ENCODE results near the gene STXBP5L.

STXBP5L gene

GRCh38 chr3:120931593-120931992 lies 23.6 kb downstream of the STXBP5L start:
- no peak for TF ChIP-seq GATA3 (IDR thresholded peaks at IDR 0.05; ENCODE audit: low read depth, low read length)
- TF ChIP-seq GATA2 (IDR thresholded peaks at IDR 0.05; ENCODE audit: low read depth, low read length), result no peak

DNA sequence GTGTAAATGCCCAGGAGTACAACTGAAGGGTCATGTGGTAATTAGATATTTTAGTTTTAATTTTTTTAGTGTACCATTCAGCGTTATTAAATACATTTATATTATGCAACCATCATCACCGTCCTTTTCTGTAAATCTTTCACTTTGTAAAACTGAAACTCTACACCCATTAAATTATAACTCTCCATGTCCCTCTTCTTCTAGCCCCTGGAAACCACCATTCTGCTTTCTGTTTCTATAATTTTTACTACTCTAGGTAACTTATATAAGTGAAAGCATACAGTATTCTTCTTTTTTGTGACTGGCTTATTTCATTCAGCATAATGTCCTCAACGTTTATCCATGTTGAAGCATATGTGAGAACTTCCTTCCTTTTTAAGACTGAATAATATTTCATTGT lies 48.1 kb downstream of the STXBP5L start:
- no peak for TF ChIP-seq GATA2 (IDR thresholded peaks at IDR 0.05; ENCODE audit: low read depth, low read length)
- no peak for TF ChIP-seq GATA3 (IDR thresholded peaks at IDR 0.05; ENCODE audit: low read depth, low read length)

- TF ChIP-seq GATA3 (IDR thresholded peaks at IDR 0.05; ENCODE audit: low read depth, low read length), result no peak
Measured at GRCh38 chr3:120982608-120983320, 74.8 kb downstream of the STXBP5L start.

- no peak for TF ChIP-seq GATA2 (IDR thresholded peaks at IDR 0.05; ENCODE audit: low read depth, low read length)
- TF ChIP-seq GATA3 (IDR thresholded peaks at IDR 0.05; ENCODE audit: low read depth, low read length), result no peak
Measured at GRCh38 chr3:120983321-120983665, 75.3 kb downstream of the STXBP5L start.

GRCh38 chr3:120983841-120984240 lies 75.8 kb downstream of the STXBP5L start:
- no peak for TF ChIP-seq GATA2 (IDR thresholded peaks at IDR 0.05; ENCODE audit: low read depth, low read length)
- no peak for TF ChIP-seq GATA3 (IDR thresholded peaks at IDR 0.05; ENCODE audit: low read depth, low read length)

DNA sequence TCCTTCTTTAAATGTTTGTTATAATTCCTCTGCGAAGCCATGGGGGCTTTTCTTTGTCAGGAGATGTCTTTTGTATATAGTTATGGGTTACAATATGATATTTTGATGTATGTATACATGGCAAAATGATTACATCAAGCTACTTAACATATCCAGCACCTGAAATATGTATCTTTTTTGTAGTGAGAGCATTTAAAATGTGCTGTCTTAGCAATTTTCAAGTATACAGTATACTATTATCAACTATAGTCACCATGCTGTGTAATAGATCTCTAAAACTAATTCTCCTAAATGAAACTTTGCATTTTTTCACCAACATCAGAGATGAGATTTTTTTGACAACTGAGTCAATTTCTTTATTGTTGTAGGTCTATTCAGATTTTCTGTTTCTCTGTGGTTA lies 77.2 kb downstream of the STXBP5L start:
- TF ChIP-seq GATA3 (IDR thresholded peaks at IDR 0.05; ENCODE audit: low read depth, low read length) (no peak), GATA2 (IDR thresholded peaks at IDR 0.05; ENCODE audit: low read depth, low read length) (no peak)

GRCh38 chr3:120988994-120989393 lies 81.0 kb downstream of the STXBP5L start:
- TF ChIP-seq GATA3 (IDR thresholded peaks at IDR 0.05; ENCODE audit: low read depth, low read length), result no peak

DNA sequence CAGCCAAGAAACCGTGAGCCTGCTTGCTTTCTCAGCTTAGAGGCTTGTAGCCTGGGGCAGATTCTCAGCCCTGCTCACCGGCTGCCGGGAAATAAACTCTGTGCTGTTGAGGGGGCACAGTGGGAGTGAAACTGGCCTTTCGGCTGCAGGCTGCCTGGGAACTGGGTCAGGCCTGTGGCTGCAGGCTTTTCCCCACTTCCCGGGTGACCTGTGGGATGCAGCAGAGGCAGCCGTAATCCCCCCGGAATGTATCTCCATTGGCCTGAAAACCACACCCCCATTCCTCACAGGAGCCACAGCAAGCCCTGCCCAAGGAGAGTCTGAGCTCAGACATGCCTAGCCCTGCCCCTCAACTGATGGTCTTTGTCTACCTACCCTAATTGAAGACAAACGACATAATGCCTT lies 110.9 kb downstream of the STXBP5L start:
- TF ChIP-seq GATA2 (IDR thresholded peaks at IDR 0.05; ENCODE audit: low read depth, low read length), result no peak
- no peak for TF ChIP-seq GATA3 (IDR thresholded peaks at IDR 0.05; ENCODE audit: low read depth, low read length)

DNA sequence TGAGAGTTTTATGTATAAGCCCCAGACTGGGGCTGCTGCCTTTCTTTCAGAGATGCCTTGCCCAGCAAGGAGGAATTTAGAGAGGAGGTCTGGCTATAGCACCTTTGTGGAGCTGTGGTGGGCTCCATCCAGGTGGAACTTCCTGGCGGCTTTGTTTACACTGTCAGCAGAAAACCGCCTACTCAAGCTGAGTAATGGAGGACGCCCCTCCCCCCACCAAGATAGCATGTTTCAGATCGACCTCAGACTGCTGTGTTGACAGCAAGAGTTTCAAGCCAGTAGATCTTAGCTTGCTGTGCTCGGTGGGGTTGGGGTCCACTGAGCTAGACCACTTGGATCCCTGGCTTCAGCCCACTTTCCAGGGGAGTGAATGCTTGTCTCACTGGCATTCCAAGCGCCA lies 155.6 kb downstream of the STXBP5L start:
- TF ChIP-seq GATA2 (IDR thresholded peaks at IDR 0.05; ENCODE audit: low read depth, low read length) (no peak), GATA3 (IDR thresholded peaks at IDR 0.05; ENCODE audit: low read depth, low read length) (no peak)

- TF ChIP-seq GATA3 (IDR thresholded peaks at IDR 0.05; ENCODE audit: low read depth, low read length) (no peak), GATA2 (IDR thresholded peaks at IDR 0.05; ENCODE audit: low read depth, low read length) (no peak)
Measured at GRCh38 chr3:121064121-121064520, 156.1 kb downstream of the STXBP5L start.

DNA sequence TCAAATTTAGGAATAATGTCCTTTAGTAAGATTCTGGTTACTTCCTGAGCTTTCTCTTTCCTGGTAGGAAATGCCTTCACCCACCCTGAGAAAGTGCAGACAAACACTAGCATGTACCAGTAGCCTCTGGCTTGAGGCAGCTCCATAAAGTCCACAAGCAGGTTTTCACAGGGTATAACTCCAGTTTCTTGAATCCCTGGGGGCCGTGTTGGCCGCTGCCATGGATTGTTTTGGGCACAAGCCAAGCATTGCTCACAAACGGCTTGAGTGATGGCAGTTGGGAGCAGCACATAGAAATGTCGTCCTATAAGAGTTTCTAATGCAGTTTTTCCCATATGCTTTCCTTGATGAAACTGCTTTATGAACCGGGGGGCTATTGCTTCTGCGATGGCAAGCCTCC lies 164.1 kb downstream of the STXBP5L start:
- no peak for TF ChIP-seq GATA3 (IDR thresholded peaks at IDR 0.05; ENCODE audit: low read depth, low read length)
- TF ChIP-seq GATA2 (IDR thresholded peaks at IDR 0.05; ENCODE audit: low read depth, low read length), result no peak

- TF ChIP-seq GATA2 (IDR thresholded peaks at IDR 0.05; ENCODE audit: low read depth, low read length), result no peak
- TF ChIP-seq GATA3 (IDR thresholded peaks at IDR 0.05; ENCODE audit: low read depth, low read length), result no peak
Measured at GRCh38 chr3:121073011-121073410, 165.0 kb downstream of the STXBP5L start.

DNA sequence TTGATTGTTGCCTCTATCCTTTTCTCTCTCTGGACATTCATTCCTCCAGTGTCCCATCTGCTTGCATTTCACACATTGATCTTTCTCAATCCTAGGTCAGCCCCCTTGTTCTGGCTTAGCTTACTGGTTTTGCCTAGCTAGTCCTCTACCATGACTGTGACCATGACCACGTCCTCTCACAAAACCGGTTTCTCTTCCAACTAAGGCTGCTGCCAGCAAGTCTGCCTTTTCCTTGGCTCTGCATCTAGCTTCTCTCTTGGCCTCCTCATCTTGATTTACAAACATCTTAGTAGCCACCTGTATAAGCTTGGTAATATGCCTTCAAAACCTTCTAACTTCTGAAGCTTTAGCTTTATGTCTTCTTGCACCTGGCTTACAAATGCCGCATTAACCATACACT lies 167.2 kb downstream of the STXBP5L start:
- TF ChIP-seq GATA2 (IDR thresholded peaks at IDR 0.05; ENCODE audit: low read depth, low read length) (no peak), GATA3 (IDR thresholded peaks at IDR 0.05; ENCODE audit: low read depth, low read length) (no peak)

GRCh38 chr3:121096953-121097352 lies 188.9 kb downstream of the STXBP5L start:
- no peak for TF ChIP-seq GATA2 (IDR thresholded peaks at IDR 0.05; ENCODE audit: low read depth, low read length)
- TF ChIP-seq GATA3 (IDR thresholded peaks at IDR 0.05; ENCODE audit: low read depth, low read length), result no peak

DNA sequence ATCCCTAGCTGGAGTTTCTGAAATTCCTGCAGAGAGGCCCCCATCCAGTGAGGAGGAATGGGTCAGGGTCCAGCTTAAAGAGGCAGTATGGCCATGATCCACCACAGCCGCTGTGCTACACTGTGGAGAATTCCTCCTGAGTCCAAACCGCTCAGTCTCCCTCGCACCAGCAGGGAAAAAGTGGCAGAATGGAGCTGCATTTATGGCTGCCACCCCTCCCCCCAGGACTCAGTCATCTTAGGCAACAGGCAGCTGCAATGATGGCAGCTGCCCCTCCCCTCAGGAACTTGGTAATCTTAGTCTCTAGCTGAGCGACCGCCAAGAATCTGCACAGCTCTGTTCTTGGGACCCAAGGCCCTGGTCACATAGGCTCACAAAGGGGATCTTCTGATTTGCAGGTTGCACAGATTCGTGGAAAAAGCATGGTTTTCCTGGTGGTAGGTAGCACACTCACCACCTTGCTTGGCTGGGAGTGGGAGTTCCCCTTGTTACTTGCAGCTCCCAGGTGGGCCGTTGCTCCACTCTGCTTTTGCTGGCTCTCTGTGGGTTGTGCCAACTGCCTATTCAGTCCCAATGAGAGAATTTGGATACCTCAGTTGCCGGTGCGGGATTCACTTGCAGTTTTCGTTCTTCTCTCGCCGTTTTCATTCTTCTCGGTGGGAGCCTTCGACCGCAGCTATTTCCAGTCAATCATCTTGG lies 204.1 kb downstream of the STXBP5L start:
- TF ChIP-seq GATA3 (IDR thresholded peaks at IDR 0.05; ENCODE audit: low read depth, low read length) (no peak), GATA2 (IDR thresholded peaks at IDR 0.05; ENCODE audit: low read depth, low read length) (no peak)

Data from SH-SY5Y (cell line).